Measurements from ENCODE around the gene WDR20.

DNA sequence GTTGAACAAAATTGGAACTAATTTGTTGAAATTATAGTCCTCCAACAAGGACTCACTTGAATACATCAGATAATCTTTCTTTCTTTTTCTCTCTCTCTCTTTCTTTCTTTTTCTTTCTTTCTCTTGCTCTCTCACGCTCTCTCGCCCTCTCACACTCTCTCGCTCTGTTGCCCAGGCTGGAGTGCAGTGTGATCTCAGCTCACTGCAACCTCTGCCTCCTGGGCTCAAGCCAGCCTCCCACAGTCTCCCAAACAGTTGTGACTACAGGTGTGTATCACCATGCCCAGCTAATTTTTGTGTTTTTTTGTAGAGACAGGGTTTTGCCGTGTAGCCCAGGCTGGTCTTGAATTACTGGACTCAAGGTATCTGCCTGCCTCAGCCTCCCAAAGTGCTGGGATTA, 22.8 kb downstream of the WDR20 start:
- TF ChIP-seq, protein P1, sequence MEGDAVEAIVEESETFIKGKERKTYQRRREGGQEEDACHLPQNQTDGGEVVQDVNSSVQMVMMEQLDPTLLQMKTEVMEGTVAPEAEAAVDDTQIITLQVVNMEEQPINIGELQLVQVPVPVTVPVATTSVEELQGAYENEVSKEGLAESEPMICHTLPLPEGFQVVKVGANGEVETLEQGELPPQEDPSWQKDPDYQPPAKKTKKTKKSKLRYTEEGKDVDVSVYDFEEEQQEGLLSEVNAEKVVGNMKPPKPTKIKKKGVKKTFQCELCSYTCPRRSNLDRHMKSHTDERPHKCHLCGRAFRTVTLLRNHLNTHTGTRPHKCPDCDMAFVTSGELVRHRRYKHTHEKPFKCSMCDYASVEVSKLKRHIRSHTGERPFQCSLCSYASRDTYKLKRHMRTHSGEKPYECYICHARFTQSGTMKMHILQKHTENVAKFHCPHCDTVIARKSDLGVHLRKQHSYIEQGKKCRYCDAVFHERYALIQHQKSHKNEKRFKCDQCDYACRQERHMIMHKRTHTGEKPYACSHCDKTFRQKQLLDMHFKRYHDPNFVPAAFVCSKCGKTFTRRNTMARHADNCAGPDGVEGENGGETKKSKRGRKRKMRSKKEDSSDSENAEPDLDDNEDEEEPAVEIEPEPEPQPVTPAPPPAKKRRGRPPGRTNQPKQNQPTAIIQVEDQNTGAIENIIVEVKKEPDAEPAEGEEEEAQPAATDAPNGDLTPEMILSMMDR (IDR thresholded peaks at IDR 0.05; ENCODE audit: borderline replicate concordance, extremely low read depth, low read length, poor library complexity, severe bottlenecking), result no peak
- TF ChIP-seq EZH2 (IDR thresholded peaks at IDR 0.05; ENCODE audit: borderline replicate concordance, low read depth, low read length, severe bottlenecking), result no peak
